Glomerular endothelial cell (primary cell): Measurements from ENCODE around the gene SLC25A21. TPM values are rescaled to one million over a fixed set of nuclear protein-coding genes. Genes with fewer than 3 reads are reported as not detected.

Experiments used
- DNase-seq: peaks from one replicate; pipeline ENCODE4 v3.0.0-alpha.2; 2011; ENCODE audit warnings: low read depth, low spot score; ENCODE audit errors: extremely low read depth
- total RNA-seq: library from RNA; depleted of rRNA; stranded (reverse); fragments of >200 nt; gene quantifications from 2 replicates; pipeline ENCODE4 v1.2.3, GENCODE V29; 2015

The SLC25A21 gene
- total RNA-seq, 1 donor from 2014 or later = 0.58 TPM

- DNase-seq = no peak
Measured at GRCh38 chr14:36682338-36682737, 490.1 kb downstream of the SLC25A21 start.

DNA sequence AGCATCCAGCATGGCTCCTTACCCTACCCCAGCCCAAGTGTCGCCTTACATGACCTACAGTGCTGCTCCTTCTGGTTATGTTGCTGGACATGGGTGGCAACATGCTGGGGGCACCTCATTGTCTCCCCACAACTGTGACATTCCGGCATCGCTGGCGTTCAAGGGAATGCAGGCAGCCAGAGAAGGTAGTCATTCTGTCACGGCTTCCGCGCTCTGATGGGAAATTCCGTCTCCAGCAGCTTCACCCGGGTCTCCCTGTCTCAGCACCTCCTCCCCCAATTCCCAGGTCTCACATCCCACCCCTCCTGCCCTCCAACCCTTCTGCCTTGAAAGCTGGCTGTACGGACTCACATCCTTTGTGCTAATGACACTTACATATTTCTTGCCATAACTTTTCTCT, 496.2 kb downstream of the SLC25A21 start:
- no peak for DNase-seq

- no peak for DNase-seq
Measured at GRCh38 chr14:36675581-36675980, 496.8 kb downstream of the SLC25A21 start.

DNA sequence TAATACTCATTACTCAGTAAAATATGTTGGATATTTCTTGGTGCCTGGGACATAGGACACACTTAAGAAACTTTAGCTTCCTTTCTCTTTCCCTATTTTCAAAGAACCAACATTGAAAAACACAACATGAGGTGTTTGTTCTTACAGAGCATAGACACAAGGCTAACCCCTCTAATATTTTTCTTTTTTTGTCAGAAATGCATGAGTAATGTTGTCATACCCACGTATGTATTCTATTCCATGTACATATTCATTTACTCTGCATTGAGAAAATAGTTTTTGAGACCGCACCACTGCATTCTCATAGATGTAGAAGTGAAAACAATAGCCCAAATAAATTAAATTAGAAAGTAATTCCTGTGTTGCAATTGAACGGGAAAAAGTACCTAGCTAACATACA, 497.7 kb downstream of the SLC25A21 start:
- DNase-seq = no peak

DNA sequence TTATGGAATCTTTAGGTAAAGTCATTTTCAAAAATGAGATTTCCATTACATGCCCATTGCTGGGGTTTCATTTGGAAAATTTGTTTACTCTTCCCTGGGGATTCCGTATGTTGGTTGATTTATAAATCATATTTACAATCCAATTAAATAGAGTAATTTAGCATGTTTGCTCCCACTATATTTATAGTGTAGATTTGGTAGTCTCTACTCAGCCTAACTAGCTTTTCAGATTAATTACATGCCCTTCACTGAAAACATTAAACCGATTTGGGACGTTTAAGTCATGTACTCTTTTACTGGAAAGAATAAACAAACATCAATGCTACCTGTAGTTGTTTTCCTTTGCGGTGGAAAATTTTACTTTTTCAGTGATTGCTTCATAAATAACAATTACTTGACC, 500.3 kb downstream of the SLC25A21 start:
- no peak for DNase-seq

DNA sequence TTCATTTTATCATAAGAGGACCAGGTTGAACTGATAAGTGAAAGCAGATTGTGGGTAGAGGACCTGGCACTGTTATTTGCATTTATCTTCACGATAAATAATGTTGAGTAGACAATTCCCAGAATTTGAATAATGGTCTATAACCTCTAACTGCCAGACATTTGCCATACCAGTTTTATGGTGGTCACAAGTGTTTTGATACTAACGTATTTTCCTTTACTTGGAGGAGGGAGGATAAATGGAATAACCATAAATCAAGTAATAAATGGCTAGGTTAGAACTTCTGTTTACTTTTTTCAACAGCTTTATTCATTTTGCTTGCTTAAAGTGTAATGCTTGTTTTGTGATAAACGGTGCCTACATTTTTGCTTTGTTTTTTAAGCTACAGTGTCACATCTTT, 501.3 kb downstream of the SLC25A21 start:
- no peak for DNase-seq

- DNase-seq = no peak
Measured at GRCh38 chr14:36667679-36668078, 504.7 kb downstream of the SLC25A21 start.

DNA sequence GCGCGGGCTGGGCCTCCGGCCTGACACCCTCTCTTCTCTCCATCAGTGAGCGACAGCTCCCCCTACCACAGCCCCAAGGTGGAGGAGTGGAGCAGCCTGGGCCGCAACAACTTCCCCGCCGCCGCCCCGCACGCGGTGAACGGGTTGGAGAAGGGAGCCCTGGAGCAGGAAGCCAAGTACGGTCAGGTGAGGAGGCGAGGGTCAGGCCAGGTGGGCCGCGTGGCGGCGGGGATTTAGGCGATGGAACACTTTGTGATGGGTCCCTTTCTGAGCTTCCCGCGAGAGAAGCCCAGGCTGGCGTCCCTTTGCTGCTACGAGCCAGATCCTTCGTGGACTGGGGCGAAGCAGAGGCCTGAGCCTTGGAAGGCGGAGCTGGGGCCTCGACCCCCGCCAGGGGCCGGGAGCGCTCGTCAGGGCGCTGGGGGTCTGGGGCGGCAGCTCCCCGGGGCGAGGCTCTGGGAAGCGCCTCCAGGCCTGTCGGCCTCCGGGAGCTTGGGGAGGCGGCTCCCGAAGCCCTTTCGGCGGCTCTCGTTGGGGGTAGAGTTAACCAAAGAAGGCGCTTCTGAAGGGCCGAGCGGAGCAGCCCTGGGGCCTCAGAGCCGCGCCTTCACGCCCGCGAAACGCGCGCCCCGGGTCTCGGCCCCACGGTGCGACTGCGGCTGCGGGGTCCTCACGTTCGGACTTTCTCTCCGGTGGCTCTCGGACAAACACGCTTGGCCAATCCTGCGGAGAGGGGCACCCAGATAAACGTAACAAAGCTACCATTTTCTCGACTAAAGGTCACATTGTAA, 505.8 kb downstream of the SLC25A21 start:
- DNase-seq = no peak

GRCh38 chr14:36665887-36666415, 506.5 kb downstream of the SLC25A21 start:
- no peak for DNase-seq

DNA sequence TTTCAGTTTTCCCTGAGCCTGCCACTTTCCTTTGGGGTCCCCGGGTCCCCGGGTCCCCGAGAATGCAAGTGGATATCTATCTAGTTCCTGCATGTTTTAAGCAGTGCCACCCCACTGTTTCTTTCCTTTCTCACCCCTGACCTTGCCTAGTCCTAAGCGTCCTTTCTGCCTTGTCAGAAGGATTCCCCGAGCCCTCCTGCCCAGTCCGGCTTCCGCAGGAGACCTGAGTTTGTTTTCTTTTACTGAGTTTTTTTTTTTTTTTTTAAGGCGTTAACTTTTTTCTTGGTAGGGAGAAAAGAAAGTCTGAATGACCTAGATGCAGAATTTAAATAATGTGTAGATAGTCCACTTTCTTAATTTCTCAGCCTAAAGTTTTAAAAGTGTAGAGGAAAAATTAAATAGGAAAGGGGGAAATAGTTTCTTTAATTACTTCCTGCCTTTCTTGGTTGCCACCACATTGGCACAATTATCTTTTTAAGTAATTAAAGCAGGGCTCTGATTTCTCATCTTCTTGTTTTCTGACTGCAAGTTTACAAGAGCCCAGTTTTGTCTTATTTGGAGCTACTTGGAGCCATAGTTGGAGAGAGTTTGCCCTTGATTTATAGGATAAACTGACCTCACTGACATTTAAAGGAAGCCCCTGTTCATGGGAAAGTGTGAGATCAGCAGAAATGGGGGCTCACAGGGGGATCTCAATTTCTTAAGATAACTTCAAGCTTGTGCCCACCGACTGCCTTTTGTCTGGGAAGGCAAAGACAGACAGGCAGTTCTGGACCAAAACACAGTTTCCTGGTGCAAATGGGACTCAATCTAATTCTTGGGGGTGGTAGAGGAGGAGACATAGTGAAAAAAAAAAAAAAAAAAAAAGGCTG, 507.8 kb downstream of the SLC25A21 start:
- DNase-seq = no peak

DNA sequence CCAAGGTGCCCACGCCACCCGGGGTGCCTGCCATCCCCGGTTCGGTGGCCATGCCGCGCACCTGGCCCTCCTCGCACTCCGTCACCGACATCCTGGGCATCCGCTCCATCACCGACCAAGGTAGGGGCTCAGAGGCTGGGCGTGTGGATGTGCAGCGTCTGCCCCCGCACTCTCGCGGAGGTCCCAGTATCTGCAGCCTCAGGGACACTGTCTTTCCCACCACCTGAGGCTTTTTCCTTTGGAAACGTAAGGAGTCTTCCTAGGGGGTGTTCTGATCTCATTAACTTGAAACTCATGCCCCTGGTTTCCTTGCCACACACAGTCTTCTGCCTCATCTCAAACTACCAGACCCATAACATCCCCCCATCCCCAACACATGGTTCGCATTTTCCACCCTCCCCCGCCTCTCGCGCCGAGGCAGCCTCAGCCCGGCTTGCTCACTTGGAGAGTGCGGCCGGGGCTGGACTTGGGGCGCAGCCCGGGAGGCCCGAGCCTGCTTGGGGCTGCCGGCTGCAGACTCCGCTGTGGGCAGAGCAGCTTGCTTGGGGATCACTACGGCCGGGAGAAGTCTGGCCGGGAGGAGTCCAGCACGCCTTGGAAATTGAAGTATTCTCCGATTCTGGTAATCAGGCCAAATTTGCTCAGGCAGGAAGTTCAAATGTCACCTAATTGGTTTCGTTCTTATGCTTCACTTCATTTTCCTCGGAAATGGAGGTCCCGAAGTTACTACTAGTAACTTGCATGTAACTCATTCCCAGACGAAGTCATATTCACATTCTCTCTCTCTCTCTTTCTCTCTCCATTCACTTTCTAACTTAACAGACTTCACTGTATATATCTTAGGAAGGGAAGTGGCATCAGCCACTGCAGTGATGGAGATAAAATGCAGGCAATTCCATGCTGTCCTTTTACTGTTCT, 508.7 kb downstream of the SLC25A21 start:
- no peak for DNase-seq

GRCh38 chr14:36662543-36663403, 509.6 kb downstream of the SLC25A21 start:
- no peak for DNase-seq

DNA sequence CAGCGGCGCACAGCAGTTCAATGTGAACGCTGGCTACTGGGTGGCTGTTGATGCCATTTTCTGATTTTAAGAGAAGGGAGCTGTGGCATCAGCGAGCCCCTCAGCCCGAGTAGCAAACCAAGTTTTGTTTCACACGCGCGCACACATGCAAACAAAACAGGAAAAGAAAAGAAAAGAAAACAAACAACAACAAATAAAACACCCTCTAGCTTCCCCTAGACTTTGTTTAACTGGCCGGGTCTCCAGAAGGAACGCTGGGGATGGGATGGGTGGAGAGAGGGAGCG, 510.2 kb downstream of the SLC25A21 start:
- no peak for DNase-seq

GRCh38 chr14:36661506-36662257, 510.7 kb downstream of the SLC25A21 start, which contains the start of gene PAX9:
PAX9 (plus strand) TSS chr14:36661860; CDS start chr14:36662090, 230 bp downstream.
- no peak for DNase-seq

DNA sequence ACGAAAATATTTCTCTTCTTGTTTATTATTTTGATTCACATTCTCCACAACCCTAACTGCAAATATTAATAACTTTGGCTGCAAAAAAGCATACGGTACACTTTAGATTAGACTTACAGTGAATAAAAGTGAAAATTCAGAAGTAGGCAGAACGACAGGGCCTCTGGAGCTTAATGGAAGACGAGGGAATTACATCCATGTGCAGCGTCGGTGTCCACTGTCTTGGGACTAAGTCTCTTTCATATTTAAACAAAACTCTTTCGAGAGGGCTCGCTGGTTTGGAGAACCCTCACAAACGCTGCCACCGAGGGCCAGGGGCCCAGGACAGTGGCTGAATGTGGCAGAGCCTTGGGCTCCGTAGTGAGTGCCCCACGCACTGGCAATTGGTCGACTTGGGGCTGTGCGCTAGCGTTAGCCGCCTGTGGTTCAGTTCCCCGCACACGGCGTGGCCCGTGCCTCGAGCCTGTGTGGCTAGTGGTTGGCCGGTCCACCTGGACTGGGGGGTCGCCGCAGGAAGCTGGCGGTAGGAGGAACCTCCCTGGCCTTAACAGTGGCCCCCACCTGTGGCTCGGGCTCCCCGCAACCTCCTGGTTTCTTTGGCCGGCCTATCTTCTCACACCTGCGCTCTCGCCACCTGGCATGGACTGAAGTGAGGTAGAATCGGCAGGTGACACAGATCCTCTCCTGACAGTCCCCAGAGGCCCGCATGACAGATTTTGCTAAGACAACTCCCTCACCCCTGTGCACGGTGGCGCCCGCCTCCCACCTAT, 511.5 kb downstream of the SLC25A21 start:
- DNase-seq = no peak

GRCh38 chr14:36659822-36660735, 512.3 kb downstream of the SLC25A21 start:
- DNase-seq = no peak
